Measurements from ENCODE around the gene SPACDR. TPM values are rescaled to one million over a fixed set of nuclear protein-coding genes. Genes with fewer than 3 reads are reported as not detected.

SPACDR gene
- total RNA-seq = 0.73 and 2.6 TPM in 2 replicates

GRCh38 chr7:100464210-100464660, at the start of gene SPACDR:
Gene SPACDR, minus strand, starts transcription at chr7:100464260. Its CDS starts 235 bp downstream, at chr7:100464025.

GRCh38 chr7:100483722-100484672, 19.9 kb upstream of the SPACDR start, which contains the start of gene NYAP1:
Gene NYAP1, plus strand, starts transcription at chr7:100483927. Its CDS starts 1,385 bp downstream, at chr7:100485312.

GRCh38 chr7:100478958-100479660, 15.0 kb upstream of the SPACDR start, which contains the start of gene TSC22D4:
Gene TSC22D4, minus strand, starts transcription at chr7:100479214. Its CDS starts 1,176 bp downstream, at chr7:100478038.

GRCh38 chr7:100429637-100430492, 34.2 kb downstream of the SPACDR start, which contains the start of gene MEPCE:
Gene MEPCE, plus strand, starts transcription at chr7:100429831. Its CDS starts 188 bp downstream, at chr7:100430019.

GRCh38 chr7:100428199-100428966, 35.7 kb downstream of the SPACDR start, which contains the start of gene ZCWPW1:
Gene ZCWPW1, minus strand, starts transcription at chr7:100428703. Its CDS starts 8,054 bp downstream, at chr7:100420649.

Other genes with a start within 250 kb of the SPACDR start
- 0.17 TPM in 1 of 2 replicates, not detected in the other for gene PVRIG, start 244.3 kb downstream of the SPACDR start, total RNA-seq
- not detected in 2 replicates for gene SPDYE3, start 156.6 kb downstream of the SPACDR start, total RNA-seq
- 7.8 and 8.9 TPM in 2 replicates for gene PILRB, start 106.1 kb downstream of the SPACDR start, total RNA-seq
- 0.15 and 0.50 TPM in 2 replicates for gene PILRA, start 90.8 kb downstream of the SPACDR start, total RNA-seq
- gene ZCWPW1, start 35.6 kb downstream of the SPACDR start, total RNA-seq = 1.2 and 1.3 TPM in 2 replicates
- gene MEPCE, start 34.4 kb downstream of the SPACDR start, total RNA-seq = 31.6 and 38.2 TPM in 2 replicates
- gene PPP1R35, start 27.8 kb downstream of the SPACDR start, total RNA-seq = 20.7 and 23.1 TPM in 2 replicates
- gene TSC22D4, start 15.0 kb upstream of the SPACDR start, total RNA-seq = 24.9 and 35.6 TPM in 2 replicates
- gene NYAP1, start 19.7 kb upstream of the SPACDR start, total RNA-seq = 1.3 and 3.5 TPM in 2 replicates
- 6.1 and 8.4 TPM in 2 replicates for gene AGFG2, start 74.9 kb upstream of the SPACDR start, total RNA-seq
- not detected in 2 replicates for gene SAP25, start 109.6 kb upstream of the SPACDR start, total RNA-seq
- 20.5 and 21.2 TPM in 2 replicates for gene LRCH4, start 121.9 kb upstream of the SPACDR start, total RNA-seq
- 0.15 and 0.33 TPM in 2 replicates for gene FBXO24, start 122.1 kb upstream of the SPACDR start, total RNA-seq
- 179 and 311 TPM in 2 replicates for gene PCOLCE, start 138.1 kb upstream of the SPACDR start, total RNA-seq
- 7.1 and 7.9 TPM in 2 replicates for gene MOSPD3, start 148.3 kb upstream of the SPACDR start, total RNA-seq
- 0.33 TPM in 1 of 2 replicates, not detected in the other for gene TFR2, start 177.3 kb upstream of the SPACDR start, total RNA-seq
- gene ACTL6B, start 192.2 kb upstream of the SPACDR start, total RNA-seq = not detected in 2 replicates
- 113 and 118 TPM in 2 replicates for gene GNB2, start 209.5 kb upstream of the SPACDR start, total RNA-seq
- 20.4 and 23.5 TPM in 2 replicates for gene GIGYF1, start 230.0 kb upstream of the SPACDR start, total RNA-seq
- gene POP7, start 241.9 kb upstream of the SPACDR start, total RNA-seq = 31.4 and 40.1 TPM in 2 replicates

Data from smooth muscle cell of trachea (primary cell).